OCI-LY1 (cell line): Measurements from ENCODE around the gene SLC24A4.

Experiments
- EZH2 ChIP-seq: fragments of 200-600 bp; sonication (generic), shearing (Covaris generic); IDR thresholded peaks from 2 replicates; pipeline ENCODE4 v1.8.0; 2017; ENCODE audit warnings: borderline replicate concordance, mixed run types, mild to moderate bottlenecking, antibody characterized with exemption, low read length, moderate library complexity, mixed read lengths
- TF ChIP-seq, protein P1 (sequence below): fragments of 200-600 bp; sonication (generic), shearing (Covaris generic); IDR thresholded peaks from 2 replicates; pipeline ENCODE4 v1.5.1; 2017; ENCODE audit warnings: mild to moderate bottlenecking, antibody characterized with exemption, low read length, moderate library complexity, mixed read lengths

DNA sequence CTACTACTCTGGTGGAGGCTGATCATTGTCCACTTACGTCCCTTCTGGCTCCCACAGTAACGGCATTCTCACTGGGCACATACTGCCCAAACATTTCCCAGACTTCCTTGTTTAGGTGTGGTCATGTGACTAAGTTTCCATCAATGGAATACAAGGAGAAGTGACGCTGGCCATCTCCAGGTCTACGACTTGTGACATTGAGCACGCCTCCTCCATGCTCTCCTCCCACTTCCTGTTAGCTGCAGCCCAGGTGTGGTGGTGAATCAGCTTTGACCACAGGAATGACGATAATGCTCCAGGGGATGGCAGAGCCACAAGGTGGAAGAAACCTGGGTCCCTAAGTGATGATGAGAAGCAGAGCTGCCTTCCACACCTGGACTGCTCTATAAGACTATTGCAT is 6.0 kb upstream of the SLC24A4 start:
- TF ChIP-seq, protein P1, sequence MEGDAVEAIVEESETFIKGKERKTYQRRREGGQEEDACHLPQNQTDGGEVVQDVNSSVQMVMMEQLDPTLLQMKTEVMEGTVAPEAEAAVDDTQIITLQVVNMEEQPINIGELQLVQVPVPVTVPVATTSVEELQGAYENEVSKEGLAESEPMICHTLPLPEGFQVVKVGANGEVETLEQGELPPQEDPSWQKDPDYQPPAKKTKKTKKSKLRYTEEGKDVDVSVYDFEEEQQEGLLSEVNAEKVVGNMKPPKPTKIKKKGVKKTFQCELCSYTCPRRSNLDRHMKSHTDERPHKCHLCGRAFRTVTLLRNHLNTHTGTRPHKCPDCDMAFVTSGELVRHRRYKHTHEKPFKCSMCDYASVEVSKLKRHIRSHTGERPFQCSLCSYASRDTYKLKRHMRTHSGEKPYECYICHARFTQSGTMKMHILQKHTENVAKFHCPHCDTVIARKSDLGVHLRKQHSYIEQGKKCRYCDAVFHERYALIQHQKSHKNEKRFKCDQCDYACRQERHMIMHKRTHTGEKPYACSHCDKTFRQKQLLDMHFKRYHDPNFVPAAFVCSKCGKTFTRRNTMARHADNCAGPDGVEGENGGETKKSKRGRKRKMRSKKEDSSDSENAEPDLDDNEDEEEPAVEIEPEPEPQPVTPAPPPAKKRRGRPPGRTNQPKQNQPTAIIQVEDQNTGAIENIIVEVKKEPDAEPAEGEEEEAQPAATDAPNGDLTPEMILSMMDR: no peak
- TF ChIP-seq EZH2: no peak
